ENCODE data around the gene HSPA1B.

DNA sequence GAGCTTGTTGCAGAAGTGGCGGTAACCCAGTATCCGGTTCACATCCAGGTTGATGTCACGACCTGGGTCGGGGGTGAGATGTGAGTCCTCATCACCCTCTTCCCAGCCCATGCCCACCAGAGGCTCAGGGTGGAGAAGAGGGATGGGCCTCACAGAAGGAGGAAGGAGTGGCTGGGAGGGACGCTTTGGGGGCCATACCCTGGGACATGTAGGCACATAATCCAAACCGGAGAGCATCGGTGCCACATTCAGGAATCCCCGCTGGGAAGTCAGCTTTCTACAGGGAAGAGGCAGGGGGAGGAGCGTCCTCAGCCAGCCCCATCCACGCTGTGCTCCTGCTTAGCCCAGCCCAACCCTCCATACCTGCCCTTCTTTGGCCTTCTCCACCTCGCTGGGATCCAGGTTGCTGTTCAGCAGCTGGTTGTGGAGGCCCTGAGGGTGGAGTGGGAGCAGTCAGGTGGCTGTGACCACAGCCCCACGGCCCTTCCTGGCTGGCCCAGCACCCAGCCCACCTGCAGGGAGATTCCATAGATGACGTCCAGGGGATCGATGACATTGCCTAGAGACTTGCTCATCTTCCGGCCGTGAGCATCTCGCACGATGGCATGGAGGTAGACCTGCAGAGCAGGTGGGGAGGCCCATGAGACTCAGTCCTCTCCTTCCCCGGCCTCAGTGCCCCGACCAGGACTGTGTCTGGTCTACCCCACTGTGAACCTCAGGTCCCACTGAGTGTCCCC lies 46.9 kb upstream of the HSPA1B start:
- TF ChIP-seq, protein P1, sequence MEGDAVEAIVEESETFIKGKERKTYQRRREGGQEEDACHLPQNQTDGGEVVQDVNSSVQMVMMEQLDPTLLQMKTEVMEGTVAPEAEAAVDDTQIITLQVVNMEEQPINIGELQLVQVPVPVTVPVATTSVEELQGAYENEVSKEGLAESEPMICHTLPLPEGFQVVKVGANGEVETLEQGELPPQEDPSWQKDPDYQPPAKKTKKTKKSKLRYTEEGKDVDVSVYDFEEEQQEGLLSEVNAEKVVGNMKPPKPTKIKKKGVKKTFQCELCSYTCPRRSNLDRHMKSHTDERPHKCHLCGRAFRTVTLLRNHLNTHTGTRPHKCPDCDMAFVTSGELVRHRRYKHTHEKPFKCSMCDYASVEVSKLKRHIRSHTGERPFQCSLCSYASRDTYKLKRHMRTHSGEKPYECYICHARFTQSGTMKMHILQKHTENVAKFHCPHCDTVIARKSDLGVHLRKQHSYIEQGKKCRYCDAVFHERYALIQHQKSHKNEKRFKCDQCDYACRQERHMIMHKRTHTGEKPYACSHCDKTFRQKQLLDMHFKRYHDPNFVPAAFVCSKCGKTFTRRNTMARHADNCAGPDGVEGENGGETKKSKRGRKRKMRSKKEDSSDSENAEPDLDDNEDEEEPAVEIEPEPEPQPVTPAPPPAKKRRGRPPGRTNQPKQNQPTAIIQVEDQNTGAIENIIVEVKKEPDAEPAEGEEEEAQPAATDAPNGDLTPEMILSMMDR (IDR thresholded peaks at IDR 0.05): no peak
- TF ChIP-seq GATA2 (CRISPR knock-in tag; IDR thresholded peaks at IDR 0.05) (no peak), EP300 (IDR thresholded peaks at IDR 0.05; ENCODE audit: borderline replicate concordance in 1 of 2, low read depth in 1 of 2, low read length in 1 of 2) (no peak), SMC3 (IDR thresholded peaks at IDR 0.05; ENCODE audit: low read depth, low read length) (no peak), RFX5 (IDR thresholded peaks at IDR 0.05; ENCODE audit: low read length) (no peak), POLR2AphosphoS5 (IDR thresholded peaks at IDR 0.05; ENCODE audit: low read depth, low read length) (no peak), TAF1 (IDR thresholded peaks at IDR 0.05; ENCODE audit: borderline replicate concordance, low read depth, low read length) (no peak), JUND (IDR thresholded peaks at IDR 0.05) (no peak), TEAD4 (IDR thresholded peaks at IDR 0.05; ENCODE audit: borderline replicate concordance, insufficient read depth) (no peak)
- TF ChIP-seq, protein P2, sequence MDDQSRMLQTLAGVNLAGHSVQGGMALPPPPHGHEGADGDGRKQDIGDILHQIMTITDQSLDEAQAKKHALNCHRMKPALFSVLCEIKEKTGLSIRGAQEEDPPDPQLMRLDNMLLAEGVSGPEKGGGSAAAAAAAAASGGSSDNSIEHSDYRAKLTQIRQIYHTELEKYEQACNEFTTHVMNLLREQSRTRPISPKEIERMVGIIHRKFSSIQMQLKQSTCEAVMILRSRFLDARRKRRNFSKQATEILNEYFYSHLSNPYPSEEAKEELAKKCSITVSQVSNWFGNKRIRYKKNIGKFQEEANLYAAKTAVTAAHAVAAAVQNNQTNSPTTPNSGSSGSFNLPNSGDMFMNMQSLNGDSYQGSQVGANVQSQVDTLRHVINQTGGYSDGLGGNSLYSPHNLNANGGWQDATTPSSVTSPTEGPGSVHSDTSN (IDR thresholded peaks at IDR 0.05): no peak
- TF ChIP-seq, protein P3, sequence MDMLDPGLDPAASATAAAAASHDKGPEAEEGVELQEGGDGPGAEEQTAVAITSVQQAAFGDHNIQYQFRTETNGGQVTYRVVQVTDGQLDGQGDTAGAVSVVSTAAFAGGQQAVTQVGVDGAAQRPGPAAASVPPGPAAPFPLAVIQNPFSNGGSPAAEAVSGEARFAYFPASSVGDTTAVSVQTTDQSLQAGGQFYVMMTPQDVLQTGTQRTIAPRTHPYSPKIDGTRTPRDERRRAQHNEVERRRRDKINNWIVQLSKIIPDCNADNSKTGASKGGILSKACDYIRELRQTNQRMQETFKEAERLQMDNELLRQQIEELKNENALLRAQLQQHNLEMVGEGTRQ (IDR thresholded peaks at IDR 0.05; ENCODE audit: borderline replicate concordance, low read depth, low read length): no peak
